ENCODE measurements around the gene ZRANB2. TPM values are rescaled to one million over a fixed set of nuclear protein-coding genes. Genes with fewer than 3 reads are reported as not detected.
A peak's percentile ranks its signal among the peaks of the same experiment; 100 is the strongest.

The ZRANB2 gene
- total RNA-seq, 4 donors from 2014 or later = 30.3 to 115 (median 57.8) TPM

GRCh38 chr1:71072273-71072672, 8.6 kb downstream of the ZRANB2 start:
- Histone ChIP-seq H3K36me3 (peaks cover 17 to 96% of the 10 kb centered on the region in 2 donors), H3K9me3 (no peaks in the 10 kb centered on the region), H3K4me1 (peaks cover 0 to 4% (median 0%) of the 10 kb centered on the region in 3 donors), H3K27ac (no peak overlapping the region), H3K27me3 (no peaks in the 10 kb centered on the region), H3K4me3 (no peak overlapping the region)
- TF ChIP-seq POLR2A (IDR thresholded peaks at IDR 0.05) (no peak), EP300 (IDR thresholded peaks at IDR 0.05) (no peak)
- no peak for ATAC-seq

- TF ChIP-seq POLR2A (IDR thresholded peaks at IDR 0.05) (no peak), EP300 (IDR thresholded peaks at IDR 0.05) (no peak), POLR2AphosphoS5 (IDR thresholded peaks at IDR 0.05) (no peak)
- no peak for ATAC-seq
- no peak overlapping the region for H3K27ac ChIP-seq
- no peaks in the 10 kb centered on the region for H3K9me3 ChIP-seq
- H3K4me1 ChIP-seq = no peaks in the 10 kb centered on the region
- H3K27me3 ChIP-seq = no peaks in the 10 kb centered on the region
- H3K36me3 ChIP-seq = peaks cover 17 to 96% of the 10 kb centered on the region in 2 donors
- WGBS, 2 donors (ENCODE audit: low coverage in 1 of 2) = 84 to 97% methylated on average over 4 of the region's 4 CpGs
- H3K4me3 ChIP-seq = no peak overlapping the region
Measured at GRCh38 chr1:71071720-71072119, 9.1 kb downstream of the ZRANB2 start.

- Histone ChIP-seq H3K27ac (no peak overlapping the region), H3K27me3 (no peaks in the 10 kb centered on the region), H3K36me3 (peaks cover 27 to 98% of the 10 kb centered on the region in 2 donors)
Measured at GRCh38 chr1:71068325-71069240, 12.3 kb downstream of the ZRANB2 start.

GRCh38 chr1:71054791-71055190, 26.0 kb downstream of the ZRANB2 start:
- Histone ChIP-seq H3K27ac (no peak overlapping the region), H3K36me3 (peaks cover 0 to 24% of the 10 kb centered on the region in 2 donors), H3K27me3 (no peaks in the 10 kb centered on the region), H3K4me3 (no peak overlapping the region), H3K4me1 (no peaks in the 10 kb centered on the region), H3K9me3 (no peaks in the 10 kb centered on the region)
- WGBS, 2 donors (ENCODE audit: low coverage in 1 of 2) = 73 to 80% methylated on average over 1 to 3 of the region's 6 CpGs
- TF ChIP-seq, protein P1, sequence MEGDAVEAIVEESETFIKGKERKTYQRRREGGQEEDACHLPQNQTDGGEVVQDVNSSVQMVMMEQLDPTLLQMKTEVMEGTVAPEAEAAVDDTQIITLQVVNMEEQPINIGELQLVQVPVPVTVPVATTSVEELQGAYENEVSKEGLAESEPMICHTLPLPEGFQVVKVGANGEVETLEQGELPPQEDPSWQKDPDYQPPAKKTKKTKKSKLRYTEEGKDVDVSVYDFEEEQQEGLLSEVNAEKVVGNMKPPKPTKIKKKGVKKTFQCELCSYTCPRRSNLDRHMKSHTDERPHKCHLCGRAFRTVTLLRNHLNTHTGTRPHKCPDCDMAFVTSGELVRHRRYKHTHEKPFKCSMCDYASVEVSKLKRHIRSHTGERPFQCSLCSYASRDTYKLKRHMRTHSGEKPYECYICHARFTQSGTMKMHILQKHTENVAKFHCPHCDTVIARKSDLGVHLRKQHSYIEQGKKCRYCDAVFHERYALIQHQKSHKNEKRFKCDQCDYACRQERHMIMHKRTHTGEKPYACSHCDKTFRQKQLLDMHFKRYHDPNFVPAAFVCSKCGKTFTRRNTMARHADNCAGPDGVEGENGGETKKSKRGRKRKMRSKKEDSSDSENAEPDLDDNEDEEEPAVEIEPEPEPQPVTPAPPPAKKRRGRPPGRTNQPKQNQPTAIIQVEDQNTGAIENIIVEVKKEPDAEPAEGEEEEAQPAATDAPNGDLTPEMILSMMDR (IDR thresholded peaks at IDR 0.05) = no peak
- no peak for TF ChIP-seq POLR2A (IDR thresholded peaks at IDR 0.05)
- no peak for TF ChIP-seq EP300 (IDR thresholded peaks at IDR 0.05)
- TF ChIP-seq POLR2AphosphoS5 (IDR thresholded peaks at IDR 0.05) = no peak
- ATAC-seq = peak; percentile 7

More at GRCh38 chr1:71068325-71069240, 12.3 kb downstream of the ZRANB2 start:
- WGBS, 2 donors (ENCODE audit: low coverage in 1 of 2) = 77 to 78% methylated on average over 6 of the region's 6 CpGs
- H3K4me3 ChIP-seq = no peak overlapping the region
- no peaks in the 10 kb centered on the region for H3K4me1 ChIP-seq
- H3K9me3 ChIP-seq = no peaks in the 10 kb centered on the region
- ATAC-seq = no peak
- TF ChIP-seq EP300 (IDR thresholded peaks at IDR 0.05) (no peak), POLR2AphosphoS5 (IDR thresholded peaks at IDR 0.05) (no peak), POLR2A (IDR thresholded peaks at IDR 0.05) (no peak)
- TF ChIP-seq, protein P1 (IDR thresholded peaks at IDR 0.05) = no peak

GRCh38 chr1:71054281-71054731, 26.5 kb downstream of the ZRANB2 start:
- Histone ChIP-seq H3K36me3 (peaks cover 0 to 22% of the 10 kb centered on the region in 2 donors), H3K27me3 (no peaks in the 10 kb centered on the region), H3K4me1 (no peaks in the 10 kb centered on the region), H3K9me3 (no peaks in the 10 kb centered on the region), H3K27ac (no peak overlapping the region), H3K4me3 (no peak overlapping the region)
- WGBS, 2 donors (ENCODE audit: low coverage in 1 of 2) = no CpG with 5 or more reads among the region's 15 CpGs
- no peak for TF ChIP-seq POLR2AphosphoS5 (IDR thresholded peaks at IDR 0.05)
- peak; percentile 19 for ATAC-seq

- Histone ChIP-seq H3K27me3 (no peaks in the 10 kb centered on the region), H3K4me1 (no peaks in the 10 kb centered on the region), H3K9me3 (no peaks in the 10 kb centered on the region), H3K36me3 (peaks cover 0 to 17% of the 10 kb centered on the region in 2 donors), H3K4me3 (no peak overlapping the region), H3K27ac (no peak overlapping the region)
- WGBS, 2 donors (ENCODE audit: low coverage in 1 of 2) = no CpG with 5 or more reads among the region's 7 CpGs
- no peak for ATAC-seq
- TF ChIP-seq POLR2AphosphoS5 (IDR thresholded peaks at IDR 0.05) (no peak), POLR2A (IDR thresholded peaks at IDR 0.05) (no peak)
Measured at GRCh38 chr1:71053758-71054157, 27.1 kb downstream of the ZRANB2 start.

DNA sequence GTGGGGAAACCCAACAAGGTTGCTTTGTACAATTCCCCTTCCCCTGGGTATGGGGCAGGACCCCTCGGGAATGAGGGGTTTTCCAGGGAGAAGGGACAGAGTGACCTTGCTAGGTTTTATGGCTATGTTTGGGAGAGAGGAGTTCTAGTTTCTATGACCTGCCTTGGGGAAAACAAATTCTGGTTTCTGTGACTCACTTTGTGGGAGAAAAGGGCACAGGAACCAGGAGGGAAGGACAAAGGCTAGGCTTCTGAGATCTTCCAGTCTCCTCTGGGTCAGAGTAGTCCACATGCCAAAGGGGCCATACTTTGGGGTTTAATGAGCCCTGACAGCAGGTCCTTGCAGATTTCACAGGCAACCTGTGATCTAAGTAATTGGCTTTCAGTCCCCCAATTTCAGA, 27.7 kb downstream of the ZRANB2 start:
- no peak for ATAC-seq
- Histone ChIP-seq H3K4me3 (no peak overlapping the region), H3K9me3 (no peaks in the 10 kb centered on the region), H3K27me3 (peaks cover 3% of the 10 kb centered on the region), H3K4me1 (peaks cover 0 to 3% (median 0%) of the 10 kb centered on the region in 3 donors), H3K27ac (no peak overlapping the region), H3K36me3 (peaks cover 0 to 11% of the 10 kb centered on the region in 2 donors)
- TF ChIP-seq EP300 (IDR thresholded peaks at IDR 0.05) (no peak), POLR2A (IDR thresholded peaks at IDR 0.05) (no peak), POLR2AphosphoS5 (IDR thresholded peaks at IDR 0.05) (no peak)
- TF ChIP-seq, protein P1 (IDR thresholded peaks at IDR 0.05) = no peak
- WGBS, 2 donors (ENCODE audit: low coverage in 1 of 2) = 44 to 57% methylated on average over 1 of the region's 1 CpG
